Neural progenitor cell (in vitro differentiated cells): Measurements from ENCODE around the gene ZNF827. TPM values are rescaled to one million over a fixed set of nuclear protein-coding genes. Genes with fewer than 3 reads are reported as not detected.

Experiments used
- DNase-seq: peaks from one replicate; pipeline ENCODE4 v3.0.0-alpha.2; 2016; ENCODE audit warnings: low spot score
- H2AFZ ChIP-seq: fragments of 200-600 bp; sonication (generic); replicated peaks from 2 replicates; pipeline ENCODE4 v1.6.1; 2016; ENCODE audit warnings: antibody characterized with exemption
- H3F3A ChIP-seq: fragments of 200-600 bp; sonication (generic); 2 replicates; pipeline ENCODE4 v1.6.1; 2016; ENCODE audit warnings: antibody characterized with exemption, low read depth
- H3K27ac ChIP-seq: fragments of 200-600 bp; sonication (generic); 2 replicates; pipeline ENCODE4 v1.5.1; 2016; ENCODE audit warnings: mild to moderate bottlenecking
- H3K27me3 ChIP-seq: fragments of 200-600 bp; sonication (generic); 2 replicates; pipeline ENCODE4 v1.6.1; 2016; ENCODE audit warnings: mild to moderate bottlenecking, moderate library complexity
- H3K36me3 ChIP-seq: fragments of 200-600 bp; sonication (generic); 2 replicates; pipeline ENCODE4 v1.5.1; 2016
- H3K4me1 ChIP-seq: fragments of 200-600 bp; sonication (generic); 2 replicates; pipeline ENCODE4 v1.6.1; 2016; ENCODE audit warnings: mixed run types
- H3K4me2 ChIP-seq: fragments of 200-600 bp; sonication (generic); 2 replicates; pipeline ENCODE4 v1.6.1; 2016
- H3K4me3 ChIP-seq: fragments of 200-600 bp; sonication (generic); 2 replicates; pipeline ENCODE4 v1.5.1; 2016
- H3K79me2 ChIP-seq: fragments of 200-600 bp; sonication (generic); 2 replicates; pipeline ENCODE4 v1.6.1; 2016; ENCODE audit warnings: low read depth
- H3K9ac ChIP-seq: fragments of 200-600 bp; sonication (generic); 2 replicates; pipeline ENCODE4 v1.6.1; 2016
- H3K9me3 ChIP-seq: fragments of 200-600 bp; sonication (generic); 2 replicates; pipeline ENCODE4 v1.5.1; 2016; ENCODE audit warnings: low read depth
- H4K20me1 ChIP-seq: fragments of 200-600 bp; sonication (generic); 2 replicates; pipeline ENCODE4 v1.6.1; 2016; ENCODE audit warnings: low read depth
- H3K27ac Mint-ChIP-seq: 3 replicates; pipeline ENCODE4 v1.8.0; 2021; ENCODE audit warnings: mixed read lengths
- H3K27me3 Mint-ChIP-seq: 2 replicates; pipeline ENCODE4 v1.8.0; 2022; ENCODE audit warnings: low read depth, mild to moderate bottlenecking, inconsistent platforms, moderate library complexity, mixed read lengths; ENCODE audit not compliant: insufficient read depth
- H3K36me3 Mint-ChIP-seq: 3 replicates; pipeline ENCODE4 v1.8.0; 2021; ENCODE audit warnings: mixed read lengths
- H3K4me1 Mint-ChIP-seq: 3 replicates; pipeline ENCODE4 v1.8.0; 2021; ENCODE audit warnings: mixed read lengths
- H3K4me3 Mint-ChIP-seq: 3 replicates; pipeline ENCODE4 v1.8.0; 2021; ENCODE audit warnings: mild to moderate bottlenecking, moderate library complexity, mixed read lengths
- H3K9me3 Mint-ChIP-seq: 3 replicates; pipeline ENCODE4 v1.8.0; 2020; ENCODE audit warnings: mixed read lengths
- CTCF ChIP-seq: fragments of 200-600 bp; sonication (generic); IDR thresholded peaks from 2 replicates; pipeline ENCODE4 v1.5.1; 2017; ENCODE audit warnings: antibody characterized with exemption, mild to moderate bottlenecking
- EZH2 ChIP-seq: fragments of 200-600 bp; sonication (generic); IDR thresholded peaks from 2 replicates; pipeline ENCODE4 v1.6.1; 2017; ENCODE audit warnings: antibody characterized with exemption, mild to moderate bottlenecking, moderate library complexity
- EZH2phosphoT487 ChIP-seq: fragments of 200-600 bp; sonication (generic); IDR thresholded peaks from 2 replicates; pipeline ENCODE4 v1.6.1; 2017; ENCODE audit warnings: antibody characterized with exemption
- total RNA-seq: library from RNA; depleted of rRNA; stranded (reverse); fragments of >200 nt; gene quantifications from 2 replicates; pipeline ENCODE4 v1.2.3, GENCODE V29; 2015; ENCODE audit warnings: low replicate concordance

ZNF827 gene
- total RNA-seq, 1 donor from 2014 or later = 7.7 TPM

DNA sequence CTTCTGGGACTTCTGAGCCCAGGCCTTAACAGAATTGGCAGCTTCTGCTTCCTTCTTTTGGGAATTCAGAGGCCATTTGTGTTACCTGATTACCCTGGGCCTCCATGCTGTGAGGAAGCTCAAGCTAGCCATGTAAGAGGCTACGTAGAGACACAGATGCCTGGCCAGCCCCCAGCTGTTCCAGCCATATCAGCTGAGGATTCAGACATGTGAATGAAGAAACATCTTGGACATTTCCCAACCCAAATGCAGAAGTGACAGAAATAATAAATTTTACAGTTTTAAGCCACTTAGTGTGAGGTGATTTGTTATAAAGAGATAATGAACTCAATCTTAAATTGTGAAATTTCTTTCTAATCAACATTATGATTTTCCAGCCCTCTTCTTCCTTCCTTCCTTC lies 18.7 kb upstream of the ZNF827 start:
- Histone ChIP-seq H3K79me2 (no peaks in the 10 kb centered on the region), H3F3A (no peaks in the 10 kb centered on the region), H3K4me2 (no peak overlapping the region), H3K4me3 (no peak overlapping the region), H2AFZ (no peak overlapping the region), H3K9me3 (no peaks in the 10 kb centered on the region), H3K9ac (no peak overlapping the region), H3K4me1 (peaks cover 5% of the 10 kb centered on the region), H3K36me3 (no peaks in the 10 kb centered on the region), H3K27me3 (no peaks in the 10 kb centered on the region), H3K27ac (no peak overlapping the region), H4K20me1 (no peaks in the 10 kb centered on the region)
- no peak overlapping the region for H3K27ac Mint-ChIP-seq
- H3K4me3 Mint-ChIP-seq = no peak overlapping the region
- no peak for TF ChIP-seq CTCF
- no peak for TF ChIP-seq EZH2phosphoT487
- TF ChIP-seq EZH2 = no peak
- H3K4me1 Mint-ChIP-seq = no peaks in the 10 kb centered on the region
- peaks cover 2% of the 10 kb centered on the region for H3K27me3 Mint-ChIP-seq
- no peak for DNase-seq
- H3K36me3 Mint-ChIP-seq = no peaks in the 10 kb centered on the region
- H3K9me3 Mint-ChIP-seq = peaks cover 4% of the 10 kb centered on the region

GRCh38 chr4:145956288-145956890 lies 17.8 kb upstream of the ZNF827 start:
- Mint-ChIP-seq H3K27me3 (peaks cover 2% of the 10 kb centered on the region), H3K27ac (no peak overlapping the region), H3K4me3 (no peak overlapping the region), H3K36me3 (no peaks in the 10 kb centered on the region), H3K9me3 (peaks cover 4% of the 10 kb centered on the region), H3K4me1 (no peaks in the 10 kb centered on the region)
- Histone ChIP-seq H3K4me1 (peaks cover 5% of the 10 kb centered on the region), H2AFZ (no peak overlapping the region), H3K36me3 (no peaks in the 10 kb centered on the region), H3K27me3 (no peaks in the 10 kb centered on the region), H4K20me1 (no peaks in the 10 kb centered on the region), H3K4me3 (no peak overlapping the region), H3K4me2 (no peak overlapping the region), H3K79me2 (no peaks in the 10 kb centered on the region), H3K9ac (no peak overlapping the region), H3K9me3 (no peaks in the 10 kb centered on the region), H3F3A (no peaks in the 10 kb centered on the region), H3K27ac (no peak overlapping the region)
- peak; percentile 60 for DNase-seq
- TF ChIP-seq EZH2 (no peak), CTCF (peak; percentile 86)

- Histone ChIP-seq H3K4me1 (peaks cover 5% of the 10 kb centered on the region), H3K27ac (no peak overlapping the region), H3K9me3 (no peaks in the 10 kb centered on the region), H3K79me2 (no peaks in the 10 kb centered on the region), H3K4me3 (no peak overlapping the region), H3F3A (no peaks in the 10 kb centered on the region), H4K20me1 (no peaks in the 10 kb centered on the region), H3K4me2 (no peak overlapping the region), H3K9ac (no peak overlapping the region), H3K27me3 (no peaks in the 10 kb centered on the region), H2AFZ (no peak overlapping the region), H3K36me3 (no peaks in the 10 kb centered on the region)
- Mint-ChIP-seq H3K4me1 (no peaks in the 10 kb centered on the region), H3K27me3 (peaks cover 2% of the 10 kb centered on the region), H3K36me3 (no peaks in the 10 kb centered on the region), H3K4me3 (no peak overlapping the region), H3K9me3 (peaks cover 4% of the 10 kb centered on the region), H3K27ac (no peak overlapping the region)
- DNase-seq = no peak
- TF ChIP-seq EZH2 = no peak
- TF ChIP-seq CTCF = no peak
- TF ChIP-seq EZH2phosphoT487 = no peak
These were observed 16.3 kb upstream of the ZNF827 start for GRCh38 chr4:145954924-145955339.
